Brain microvascular endothelial cell (primary cell): ENCODE data around the gene POLE.

Source experiments
- DNase-seq: peaks from one replicate; pipeline ENCODE4 v3.0.0-alpha.2; 2020
- H3K27ac ChIP-seq: fragments of 250-450 bp; sonication (Bioruptor Pico); 2 replicates; pipeline ENCODE4 v1.5.1; 2020; ENCODE audit warnings: mild to moderate bottlenecking, moderate library complexity
- H3K27me3 ChIP-seq: fragments of 250-450 bp; sonication (Bioruptor Pico); replicated peaks from 2 replicates; pipeline ENCODE4 v1.5.1; 2020; ENCODE audit warnings: mild to moderate bottlenecking
- H3K36me3 ChIP-seq: fragments of 250-450 bp; sonication (Bioruptor Pico); replicated peaks from 2 replicates; pipeline ENCODE4 v1.5.1; 2020; ENCODE audit warnings: mild to moderate bottlenecking
- H3K4me3 ChIP-seq: 2 replicates; pipeline ENCODE4 v1.5.1; 2011; ENCODE audit warnings: low read depth, mild to moderate bottlenecking, control low read depth, low read length, moderate library complexity
- in situ Hi-C: cut with HindIII; loops from 2 replicates; pipeline ENCODE4 v1.10.0; 2017; ENCODE audit warnings: low sequenced_read_pairs, low pct_ligation_motif_present
- TF ChIP-seq, protein P1 (sequence below): IDR thresholded peaks from 2 replicates; pipeline ENCODE4 v1.5.1; 2011; ENCODE audit warnings: low read depth, mild to moderate bottlenecking, moderate library complexity, low read length, control low read depth, inconsistent platforms; ENCODE audit errors: missing control alignments

The POLE gene

DNA sequence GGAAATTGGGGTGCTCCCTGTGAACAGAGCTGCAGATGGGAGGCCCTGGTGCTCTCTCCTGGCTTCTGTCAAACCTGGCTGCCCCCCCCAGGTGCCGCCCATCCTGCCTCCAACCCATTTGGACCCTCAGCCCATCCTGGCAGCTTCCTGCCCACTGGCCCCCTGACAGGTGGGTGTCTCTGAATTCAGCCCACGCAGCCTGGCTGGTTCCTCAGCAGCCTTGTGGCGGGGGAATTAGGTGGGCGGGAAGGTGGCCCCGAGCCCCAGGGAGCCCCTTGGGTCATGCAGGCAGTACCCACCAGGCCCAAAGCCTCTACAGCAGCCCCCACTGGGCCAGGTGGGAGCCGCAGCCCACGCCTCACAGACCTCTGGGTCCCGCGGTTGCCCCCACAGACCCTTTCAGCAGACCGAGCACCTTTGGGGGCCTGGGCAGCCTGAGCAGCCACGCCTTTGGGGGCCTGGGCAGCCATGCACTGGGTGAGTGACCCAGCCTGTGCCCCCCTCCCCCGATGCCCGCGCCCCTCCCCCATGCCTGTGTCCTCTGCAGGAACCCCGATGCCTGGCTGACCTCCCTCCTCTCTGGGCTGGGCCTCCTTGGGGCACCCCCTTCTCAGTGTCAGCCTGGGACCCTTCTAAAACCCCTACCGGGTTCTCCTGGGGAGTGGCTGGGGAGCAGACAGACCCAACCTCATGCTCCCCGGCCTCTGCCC, 105.6 kb downstream of the POLE start:
- peaks cover 8% of the 10 kb centered on the region for H3K36me3 ChIP-seq
- in situ Hi-C loops, result no loop called here
- TF ChIP-seq, protein P1, sequence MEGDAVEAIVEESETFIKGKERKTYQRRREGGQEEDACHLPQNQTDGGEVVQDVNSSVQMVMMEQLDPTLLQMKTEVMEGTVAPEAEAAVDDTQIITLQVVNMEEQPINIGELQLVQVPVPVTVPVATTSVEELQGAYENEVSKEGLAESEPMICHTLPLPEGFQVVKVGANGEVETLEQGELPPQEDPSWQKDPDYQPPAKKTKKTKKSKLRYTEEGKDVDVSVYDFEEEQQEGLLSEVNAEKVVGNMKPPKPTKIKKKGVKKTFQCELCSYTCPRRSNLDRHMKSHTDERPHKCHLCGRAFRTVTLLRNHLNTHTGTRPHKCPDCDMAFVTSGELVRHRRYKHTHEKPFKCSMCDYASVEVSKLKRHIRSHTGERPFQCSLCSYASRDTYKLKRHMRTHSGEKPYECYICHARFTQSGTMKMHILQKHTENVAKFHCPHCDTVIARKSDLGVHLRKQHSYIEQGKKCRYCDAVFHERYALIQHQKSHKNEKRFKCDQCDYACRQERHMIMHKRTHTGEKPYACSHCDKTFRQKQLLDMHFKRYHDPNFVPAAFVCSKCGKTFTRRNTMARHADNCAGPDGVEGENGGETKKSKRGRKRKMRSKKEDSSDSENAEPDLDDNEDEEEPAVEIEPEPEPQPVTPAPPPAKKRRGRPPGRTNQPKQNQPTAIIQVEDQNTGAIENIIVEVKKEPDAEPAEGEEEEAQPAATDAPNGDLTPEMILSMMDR, result no peak

DNA sequence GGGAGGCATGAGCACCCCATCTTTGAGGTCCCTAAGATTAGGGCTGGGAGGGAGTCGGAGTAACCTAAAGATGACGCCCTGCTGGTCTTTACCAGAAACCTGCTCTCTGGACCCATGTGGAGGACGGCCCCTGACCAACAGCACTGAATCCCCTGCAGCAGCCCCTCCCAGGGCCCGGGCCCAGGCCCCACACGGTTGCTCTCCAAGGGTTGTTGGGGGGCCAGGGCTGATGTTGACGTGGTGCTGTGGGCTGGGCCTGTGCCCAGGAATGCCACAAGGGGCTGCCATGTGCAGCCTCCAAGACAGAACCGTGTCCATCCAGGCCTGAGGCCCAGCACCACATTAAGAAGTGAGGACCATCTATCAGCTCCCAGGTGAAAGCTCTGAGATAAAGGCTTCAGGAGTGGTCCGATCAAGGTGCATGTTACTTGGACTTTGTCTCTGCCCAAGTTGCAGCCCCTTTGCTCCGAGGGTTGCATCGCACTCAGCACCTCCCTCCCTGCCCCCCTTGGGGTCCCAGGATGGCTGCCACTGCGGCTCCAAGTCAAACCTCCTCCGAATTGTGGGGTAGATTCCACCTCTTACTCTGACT, 106.3 kb downstream of the POLE start:
- H3K27me3 ChIP-seq, result peaks cover 9% of the 10 kb centered on the region
- H3K27ac ChIP-seq, result no peak overlapping the region
- in situ Hi-C loops, result no loop called here
- TF ChIP-seq, protein P1, result no peak
- peaks cover 8% of the 10 kb centered on the region for H3K36me3 ChIP-seq
- DNase-seq, result no peak
- no peak overlapping the region for H3K4me3 ChIP-seq

More for the DNA sequence above, 105.6 kb downstream of the POLE start:
- Histone ChIP-seq H3K27ac (no peak overlapping the region), H3K27me3 (peaks cover 9% of the 10 kb centered on the region), H3K4me3 (no peak overlapping the region)
- no peak for DNase-seq

DNA sequence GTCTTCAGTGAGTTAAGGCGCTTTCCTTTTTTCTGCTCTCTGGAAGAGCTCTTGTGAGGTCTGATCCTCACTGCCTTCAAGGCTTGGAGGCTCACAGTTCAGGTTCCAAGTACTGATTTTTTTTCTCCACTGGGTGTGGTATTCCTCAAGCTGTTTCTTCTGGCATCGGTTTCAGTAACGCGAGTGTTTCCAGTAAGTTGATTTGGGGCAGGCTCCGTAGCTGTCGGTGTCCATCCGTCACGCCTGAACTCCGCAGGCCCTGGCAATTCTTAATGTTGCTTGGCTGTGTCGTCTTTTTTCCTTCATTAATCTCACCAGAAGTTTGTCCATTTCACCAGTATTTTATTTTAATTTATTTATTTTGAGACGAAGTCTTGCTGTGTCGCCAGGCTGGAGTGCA, 107.4 kb downstream of the POLE start:
- peaks cover 12% of the 10 kb centered on the region for H3K36me3 ChIP-seq

DNA sequence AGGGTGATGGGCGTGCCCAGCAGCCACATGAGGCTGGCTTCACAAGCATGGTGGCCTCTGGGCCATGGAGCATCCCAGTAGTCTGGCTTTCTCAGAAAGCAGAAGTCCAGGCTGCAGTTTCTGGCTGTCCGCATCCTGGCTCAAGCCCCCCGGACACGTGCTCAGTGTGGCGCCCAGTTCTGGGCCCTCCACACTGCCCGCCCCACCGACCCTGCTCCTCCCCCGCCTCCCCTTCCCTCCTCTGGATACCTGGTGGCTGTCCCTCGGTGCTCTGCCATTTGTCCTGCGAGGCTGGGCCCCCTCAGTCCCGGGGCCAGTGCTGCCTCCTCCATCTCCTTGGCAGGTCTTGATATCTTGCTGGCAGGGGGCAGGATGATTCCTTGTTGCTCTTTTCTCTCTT, 108.3 kb downstream of the POLE start:
- no peak for DNase-seq
- Histone ChIP-seq H3K36me3 (peaks cover 17% of the 10 kb centered on the region), H3K27me3 (peaks cover 9% of the 10 kb centered on the region), H3K4me3 (no peak overlapping the region), H3K27ac (no peak overlapping the region)
- in situ Hi-C loops, result no loop called here
- TF ChIP-seq, protein P1, result no peak

More for the DNA sequence above, 107.4 kb downstream of the POLE start:
- no peak overlapping the region for H3K4me3 ChIP-seq
- no peak for DNase-seq
- no peak overlapping the region for H3K27ac ChIP-seq
- H3K27me3 ChIP-seq, result peaks cover 9% of the 10 kb centered on the region
- in situ Hi-C loops, result no loop called here
- TF ChIP-seq, protein P1, result no peak

DNA sequence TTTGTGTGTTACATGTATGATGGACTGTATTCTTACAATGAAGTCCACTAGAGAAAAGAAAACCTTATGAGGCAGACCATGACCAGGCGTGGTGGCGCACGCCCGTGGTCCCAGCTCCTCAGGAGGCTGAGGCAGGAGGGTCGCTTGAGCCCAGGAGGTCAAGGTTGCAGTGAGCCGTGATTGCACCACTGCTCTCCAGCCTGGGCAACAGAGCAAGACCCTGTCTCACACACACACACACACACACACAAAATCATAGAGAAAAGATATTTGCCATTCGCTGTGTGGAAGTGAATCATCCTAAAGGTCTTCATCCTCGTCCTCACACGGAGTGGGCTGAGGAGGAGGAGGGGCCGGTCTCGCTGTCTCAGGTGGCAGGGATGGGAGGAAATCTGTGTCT, 109.0 kb downstream of the POLE start:
- Histone ChIP-seq H3K27me3 (peaks cover 8% of the 10 kb centered on the region), H3K27ac (no peak overlapping the region), H3K4me3 (no peak overlapping the region), H3K36me3 (peaks cover 17% of the 10 kb centered on the region)
- DNase-seq, result no peak
- in situ Hi-C loops, result no loop called here
- TF ChIP-seq, protein P1, result no peak
